Stimulated activated CD8-positive, alpha-beta memory T cell treated with anti-CD3 and anti-CD28 coated beads, Interleukin-7, amount 100 ng/mL, for 4 hours (primary cell): ENCODE measurements around the gene ZNF750.
A peak's percentile ranks its signal among the peaks of the same experiment; 100 is the strongest.

ENCODE experiments used
- DNase-seq, 2 donors: peaks; one replicate each; pipeline ENCODE4 v3.0.0-alpha.2; 2020; ENCODE audit warnings: low read depth in 2 of 2

The ZNF750 gene

DNA sequence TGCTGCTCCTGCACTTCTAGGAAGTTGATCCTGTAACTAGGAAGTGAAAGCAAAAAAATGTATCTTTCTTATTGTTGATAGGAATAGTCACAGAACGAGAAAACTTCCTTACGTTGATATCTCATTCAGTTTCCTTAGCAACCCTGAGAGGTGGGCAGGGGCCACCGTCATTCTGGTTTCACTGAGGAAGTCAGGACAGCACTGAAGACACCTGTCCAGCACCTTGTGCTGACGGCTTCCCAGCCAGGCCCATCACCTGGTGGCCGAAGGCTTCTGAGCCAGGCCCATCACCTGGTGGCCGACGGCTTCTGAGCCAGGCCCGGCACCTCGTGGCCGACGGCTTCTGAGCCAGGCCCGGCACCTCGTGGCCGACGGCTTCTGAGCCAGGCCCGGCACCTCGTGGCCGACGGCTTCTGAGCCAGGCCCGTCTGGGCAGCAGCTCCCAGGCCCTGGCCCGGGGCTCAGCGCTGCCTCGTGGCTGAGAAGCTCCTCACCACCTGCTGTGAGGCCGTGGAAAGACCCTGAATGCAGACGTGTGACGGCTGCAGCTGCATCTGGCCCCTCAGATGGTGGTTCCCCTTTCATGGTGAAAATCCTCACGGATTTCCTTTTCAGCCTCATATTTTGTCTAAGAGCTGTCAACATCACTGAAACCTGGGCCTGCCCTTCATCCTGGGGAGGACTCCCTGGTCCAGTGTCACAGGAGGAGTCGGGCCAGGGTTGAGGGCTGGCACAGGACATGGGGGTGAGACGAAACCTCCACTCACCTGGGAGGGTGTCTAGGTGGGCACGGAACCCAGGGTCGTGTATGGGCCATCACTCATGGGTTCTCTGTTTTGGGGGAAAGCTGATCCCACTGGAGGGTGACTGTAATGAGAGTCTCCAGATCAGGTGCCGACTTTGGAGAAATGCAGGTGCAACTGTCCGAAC is 33.0 kb upstream of the ZNF750 start:
- DNase-seq: no peak

DNA sequence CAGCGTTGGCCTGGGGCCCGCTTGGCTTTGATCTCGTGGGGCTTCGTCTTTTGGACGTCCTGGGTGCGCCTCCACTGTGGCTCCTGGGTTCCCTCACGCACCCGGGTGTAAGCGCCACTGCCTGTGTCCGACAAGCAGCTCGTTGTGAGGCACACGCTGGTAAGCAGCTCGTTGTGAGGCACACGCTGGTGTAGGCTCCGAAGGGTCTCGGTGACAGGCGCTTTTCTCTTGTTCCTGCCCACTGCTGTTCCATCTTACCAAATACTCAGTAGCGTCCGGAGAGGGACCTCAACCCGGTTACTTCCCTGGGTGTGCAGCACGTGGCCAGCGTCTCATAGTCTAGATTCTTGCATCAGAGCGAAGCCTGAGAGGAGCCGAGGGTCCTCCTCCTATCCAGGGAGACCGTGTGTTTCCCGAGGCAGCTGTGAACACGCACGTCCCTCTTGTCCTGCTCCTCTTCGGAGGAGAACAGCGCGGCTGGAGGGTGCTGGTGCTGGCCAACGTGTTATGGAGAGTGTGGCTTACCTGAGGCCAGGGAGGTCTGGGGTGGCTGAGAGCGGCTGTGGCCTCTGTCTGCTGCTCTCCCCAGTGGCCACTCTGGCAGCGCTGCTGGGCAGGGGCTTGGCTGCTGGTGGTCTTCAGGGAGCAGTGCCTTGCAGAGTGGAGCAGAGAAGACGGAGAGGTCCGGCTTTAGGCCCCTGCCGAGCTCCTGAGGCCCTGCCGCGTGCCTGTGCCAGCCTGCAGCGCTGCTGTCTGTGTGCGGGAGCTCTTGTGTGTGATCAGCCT is 32.1 kb upstream of the ZNF750 start:
- no peak for DNase-seq

DNA sequence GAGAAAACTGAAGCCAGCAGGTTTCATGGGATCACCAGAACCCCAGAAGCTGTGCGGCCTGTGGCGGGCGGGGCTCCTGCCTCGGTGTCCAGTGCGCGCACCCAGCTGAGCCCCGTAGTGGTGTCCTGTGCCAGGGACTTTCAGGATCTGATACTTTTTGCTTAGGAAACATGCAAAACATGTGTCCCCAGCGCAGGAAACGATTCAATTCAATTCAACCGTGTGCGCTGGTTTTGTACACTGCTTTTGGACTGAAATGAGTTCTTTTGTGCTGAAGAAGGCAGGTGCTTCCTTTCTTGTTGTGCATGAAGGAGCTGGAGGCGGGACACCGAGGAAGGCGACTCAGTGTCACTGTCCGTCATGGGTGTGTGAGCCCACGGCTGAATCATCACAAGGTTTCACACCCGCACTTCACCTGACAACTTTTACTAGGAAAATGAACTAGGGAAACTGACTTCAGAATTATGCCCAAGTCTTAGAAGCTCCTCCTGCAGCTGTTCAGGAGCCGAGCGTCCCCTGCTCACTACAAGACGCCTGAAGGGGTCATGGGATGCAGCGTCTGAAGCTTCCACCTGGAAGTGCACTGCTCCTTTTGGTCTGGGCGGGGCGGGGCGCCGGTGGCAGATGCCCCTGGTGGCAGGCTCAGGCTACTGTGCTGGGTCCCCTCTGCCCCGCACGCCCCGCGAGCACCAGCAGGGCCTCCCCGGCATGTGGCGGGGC is 31.4 kb upstream of the ZNF750 start:
- DNase-seq: no peak

DNA sequence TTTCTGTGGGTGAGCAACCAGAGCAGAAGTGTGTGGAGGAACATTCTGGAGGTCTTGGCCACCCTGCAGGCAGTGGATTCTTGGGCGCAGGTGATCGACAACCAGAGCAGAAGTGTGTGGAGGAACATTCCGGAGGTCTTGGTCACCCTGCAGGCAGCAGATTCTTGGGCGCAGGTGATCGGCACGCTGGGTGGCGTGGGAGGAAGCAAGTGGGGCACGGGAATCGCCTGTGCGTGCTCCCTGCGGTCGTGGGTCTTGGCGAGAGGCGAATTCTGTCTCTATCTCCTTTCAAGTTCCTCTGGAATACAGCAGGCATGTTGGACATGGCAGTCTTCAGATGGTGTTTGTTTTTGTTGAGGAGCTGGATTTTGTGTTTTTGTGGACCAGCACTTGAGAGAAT is 30.7 kb upstream of the ZNF750 start:
- DNase-seq: no peak

DNA sequence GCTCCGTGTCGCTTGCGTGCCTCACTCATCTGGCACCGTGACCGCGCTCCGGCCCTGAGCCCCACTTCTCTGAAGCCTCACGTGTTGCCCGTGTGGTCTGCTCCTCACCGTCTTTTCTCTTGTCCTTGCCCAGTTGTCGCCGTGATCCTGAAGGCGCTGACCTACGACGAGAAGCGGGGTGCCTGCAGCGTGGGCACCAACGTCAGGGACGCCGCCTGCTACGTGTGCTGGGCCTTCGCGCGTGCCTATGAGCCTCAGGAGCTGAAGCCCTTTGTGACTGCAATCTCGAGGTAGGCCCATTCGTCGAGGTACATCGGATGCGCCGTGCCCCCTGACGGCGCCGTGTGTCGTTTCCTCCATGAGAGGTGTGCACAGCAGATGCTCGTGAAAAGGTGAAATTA is 30.3 kb upstream of the ZNF750 start:
- DNase-seq: no peak

DNA sequence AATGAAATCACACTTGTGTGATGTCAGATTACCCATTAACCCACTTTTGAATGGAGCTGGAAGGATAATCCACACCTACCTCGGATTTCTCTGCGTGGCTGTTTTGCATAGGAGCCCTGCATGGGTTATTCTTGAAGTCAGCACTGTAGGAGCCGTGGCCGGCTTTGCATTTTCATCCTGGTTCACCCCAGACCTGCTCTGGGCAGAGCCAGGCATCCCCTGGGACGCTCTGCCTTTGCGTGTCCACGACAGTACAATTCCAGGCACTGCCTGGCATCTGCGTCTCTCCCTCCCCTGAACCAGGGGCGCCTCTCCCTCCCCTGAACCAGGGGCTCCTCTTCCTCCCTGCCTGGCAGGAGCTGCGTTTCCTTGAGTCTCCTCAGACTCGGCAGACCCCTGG is 29.7 kb upstream of the ZNF750 start:
- no peak for DNase-seq

DNA sequence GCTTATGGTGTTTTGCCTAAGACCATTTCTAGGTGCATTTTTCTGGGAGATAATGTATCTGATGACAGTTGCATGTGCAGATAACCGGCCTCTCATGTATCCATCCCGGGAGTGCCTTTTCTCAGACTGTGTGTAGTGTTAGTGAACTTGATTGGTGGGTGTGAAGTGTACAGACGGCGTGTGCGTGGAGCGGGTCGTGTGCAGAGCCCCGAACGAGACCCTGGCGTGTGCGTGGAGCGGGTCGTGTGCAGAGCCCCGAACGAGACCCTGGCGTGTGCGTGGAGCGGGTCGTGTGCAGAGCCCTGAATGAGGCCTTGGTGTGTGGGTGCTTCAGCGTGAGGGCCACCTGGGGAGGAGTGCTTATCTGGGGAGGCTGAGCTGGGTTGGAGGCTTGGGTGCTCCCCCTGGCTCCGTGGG is 28.9 kb upstream of the ZNF750 start:
- no peak for DNase-seq

DNA sequence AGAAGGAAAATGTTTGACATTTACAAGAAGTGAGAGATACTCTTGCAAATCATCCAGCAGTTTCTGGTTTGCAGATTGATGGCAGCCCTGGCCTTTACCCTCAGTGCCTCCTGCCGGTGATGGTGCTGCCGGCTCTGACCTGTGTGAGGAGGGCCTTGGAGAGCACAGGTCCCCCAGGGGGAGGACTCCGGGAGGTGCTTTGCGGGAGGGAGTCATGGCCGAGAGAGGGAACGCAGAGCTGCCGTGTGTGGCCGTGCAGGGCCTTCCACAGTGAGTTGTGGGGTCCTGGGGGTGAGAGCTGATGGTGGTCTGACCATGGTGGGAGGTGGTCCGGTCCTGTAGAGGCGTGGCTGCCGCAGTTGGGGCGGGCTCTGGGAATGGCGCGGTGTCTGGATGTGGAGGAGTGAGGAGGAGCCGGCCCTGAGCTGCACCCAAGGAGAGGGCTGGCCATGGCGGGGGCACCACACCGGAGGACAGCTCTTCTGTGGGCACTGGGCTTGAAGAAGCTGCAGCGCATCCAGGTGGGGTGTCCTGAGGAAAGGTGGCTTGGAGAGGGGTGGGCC is 28.0 kb upstream of the ZNF750 start:
- no peak for DNase-seq

DNA sequence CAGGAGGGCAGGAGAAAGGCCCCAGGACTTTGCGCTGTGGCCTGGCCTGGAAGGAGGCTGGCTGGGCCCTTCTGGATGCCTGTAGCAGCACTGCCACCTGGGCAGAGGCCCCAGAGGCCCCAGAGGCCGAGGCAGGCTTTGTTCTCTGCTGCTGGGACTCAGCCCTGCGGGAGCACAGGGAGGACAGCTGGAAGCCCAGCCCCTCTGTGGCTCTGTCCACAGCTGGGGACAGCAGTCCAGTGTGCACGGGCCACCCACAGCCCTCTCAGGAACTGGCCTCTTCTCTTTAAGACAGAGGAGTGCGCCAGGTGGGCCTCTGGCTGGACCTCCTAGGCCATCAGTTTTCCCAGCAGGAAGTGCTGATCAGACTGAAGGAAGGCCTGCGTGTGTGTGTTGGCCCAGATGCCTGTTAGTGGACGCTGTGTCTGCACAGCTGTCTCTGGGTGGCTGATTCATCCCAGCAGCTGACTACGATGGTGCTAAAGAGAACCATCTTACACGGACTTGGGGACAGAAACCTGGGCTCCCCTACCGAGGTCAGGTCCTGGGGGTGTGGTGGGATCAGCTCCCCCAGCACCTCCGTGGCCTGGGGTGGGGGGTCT is 26.9 kb upstream of the ZNF750 start:
- no peak for DNase-seq

DNA sequence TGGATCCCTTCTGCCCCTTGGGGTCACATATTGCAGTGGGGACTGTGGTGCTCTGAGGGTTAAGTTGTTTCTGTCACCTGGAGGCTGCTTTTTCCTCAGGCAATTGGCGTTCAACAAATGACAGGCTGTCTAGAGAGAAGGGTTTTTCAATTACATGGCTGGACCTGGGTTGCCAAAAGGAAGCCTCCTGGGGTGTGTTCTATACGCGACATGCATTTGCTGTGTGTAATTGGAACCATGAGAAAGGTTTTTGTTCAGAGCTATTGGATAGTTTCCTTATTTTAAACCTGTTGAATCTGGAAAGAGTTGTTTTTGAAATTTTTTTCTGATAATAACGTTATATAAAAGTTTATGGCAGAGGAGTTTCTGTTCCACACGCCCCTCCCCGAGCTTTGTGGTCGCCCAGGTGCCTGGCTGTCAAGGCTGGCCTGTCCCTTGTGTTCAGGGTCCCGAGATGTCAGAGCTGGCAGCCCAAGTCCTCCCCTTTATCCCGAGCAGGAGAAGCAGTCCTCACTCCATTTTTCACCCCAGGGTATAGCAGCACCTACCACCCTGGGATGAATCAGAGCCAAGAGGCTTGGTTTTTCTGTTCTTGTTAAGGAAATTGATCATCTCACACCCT is 26.1 kb upstream of the ZNF750 start:
- no peak for DNase-seq

DNA sequence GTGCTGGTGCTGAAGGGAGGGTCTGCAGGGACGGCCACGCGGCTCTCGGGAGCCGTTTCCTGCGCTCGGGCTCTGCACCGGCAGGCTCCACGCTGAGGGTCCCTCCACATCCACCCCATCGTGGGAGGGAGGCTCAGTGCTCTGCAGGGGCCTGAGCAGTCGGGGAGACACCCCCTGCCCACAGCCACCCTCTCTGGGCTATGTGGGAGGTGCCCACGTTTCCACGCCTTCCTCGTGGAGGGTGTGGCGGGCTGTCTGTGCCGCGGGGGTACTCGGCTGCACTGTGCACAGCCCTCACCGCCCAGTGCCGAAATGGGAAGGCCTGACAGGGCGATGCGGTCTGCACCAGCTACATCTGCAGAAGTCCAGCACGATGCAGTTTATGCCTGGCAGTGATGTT is 25.5 kb upstream of the ZNF750 start:
- no peak for DNase-seq

DNA sequence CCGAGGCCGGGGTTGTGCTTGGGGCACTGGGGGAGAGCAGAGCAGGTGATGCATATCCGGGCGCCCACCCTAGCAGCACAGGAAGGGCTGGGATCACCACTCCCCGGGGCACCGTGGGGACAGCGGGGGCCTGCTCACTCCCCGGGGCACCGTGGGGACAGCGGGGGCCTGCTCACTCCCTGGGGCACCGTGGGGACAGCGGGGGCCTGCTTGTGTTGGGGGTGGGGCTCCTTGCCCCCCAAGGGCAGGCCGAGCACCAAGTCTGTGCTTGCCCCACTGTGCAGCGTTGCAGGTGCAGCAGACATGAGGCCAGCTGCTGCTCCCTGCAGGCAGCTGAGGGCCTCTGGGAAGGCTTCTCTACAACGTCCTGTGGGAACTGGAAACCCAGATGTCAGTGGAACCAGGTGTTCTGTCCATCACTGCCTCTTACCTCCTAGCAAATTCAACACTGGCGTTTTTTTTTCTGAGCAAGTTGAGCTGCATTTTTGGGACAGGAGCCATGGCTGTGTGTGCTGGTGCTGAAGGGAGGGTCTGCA is 25.0 kb upstream of the ZNF750 start:
- DNase-seq: no peak

DNA sequence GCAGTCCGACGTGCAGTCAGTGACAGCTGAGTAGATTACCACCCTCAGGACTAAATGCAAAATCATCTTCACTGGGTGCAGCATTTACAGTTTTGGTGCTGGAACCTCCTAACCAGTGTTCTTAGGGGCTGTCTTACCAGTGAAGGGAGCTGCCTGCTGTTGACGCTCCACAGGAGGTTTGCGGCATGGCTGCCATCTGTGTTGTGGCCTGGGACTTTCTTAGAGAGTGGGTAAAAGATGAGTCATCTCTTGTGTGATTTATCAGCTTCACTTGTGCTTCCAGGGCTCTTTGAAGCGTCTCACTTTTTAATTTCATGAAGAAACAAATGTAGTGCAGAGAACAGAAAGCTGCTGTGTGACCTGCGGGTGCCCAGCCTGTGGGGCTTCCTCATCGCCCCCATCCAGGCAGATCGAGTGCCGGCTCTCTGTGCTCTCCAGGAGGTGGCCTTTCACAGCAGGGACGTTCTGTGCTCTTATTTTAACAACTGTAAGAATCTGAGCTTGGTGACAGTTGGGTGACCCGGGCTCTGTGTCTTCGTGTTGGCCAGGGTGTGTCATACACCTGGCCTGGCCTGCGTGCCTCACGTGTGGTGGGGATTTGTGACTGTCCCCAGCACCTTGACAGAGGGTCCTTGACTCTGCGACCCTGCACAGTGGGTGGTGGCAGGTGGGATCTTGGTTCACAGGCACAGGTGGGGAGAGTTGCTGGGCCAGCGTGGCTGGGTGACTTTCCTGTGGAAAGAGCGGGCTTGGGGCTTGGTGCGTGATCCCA is 24.3 kb upstream of the ZNF750 start:
- DNase-seq: peak; percentile 81 to 86

DNA sequence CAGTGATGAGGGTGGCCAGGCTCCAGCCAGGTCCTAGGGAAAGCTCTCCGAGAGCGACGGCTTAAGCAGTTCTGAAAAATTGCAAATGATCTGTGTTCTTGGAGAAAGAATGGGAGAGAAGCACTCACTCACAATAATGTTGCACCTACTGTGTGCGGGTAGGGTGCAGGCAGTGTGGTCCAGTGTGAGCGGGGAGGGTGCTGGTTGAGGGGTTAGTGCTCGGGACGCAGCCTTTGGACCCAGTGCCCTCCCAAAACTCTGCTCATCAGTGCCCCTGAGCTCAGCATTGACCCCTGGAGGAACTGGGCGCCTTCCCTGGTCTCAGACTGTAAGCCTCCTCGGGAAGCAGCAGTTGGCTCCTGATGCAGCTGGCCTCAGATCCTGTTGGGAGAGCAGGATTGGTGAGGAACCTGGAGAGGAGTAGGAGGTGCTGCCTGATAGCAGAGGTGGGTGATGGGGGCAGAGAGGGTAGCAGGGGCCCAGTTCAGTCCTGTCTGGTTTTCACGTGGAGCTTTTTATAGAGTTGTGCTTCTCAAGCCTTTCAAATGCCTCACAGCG is 23.6 kb upstream of the ZNF750 start:
- DNase-seq: no peak

DNA sequence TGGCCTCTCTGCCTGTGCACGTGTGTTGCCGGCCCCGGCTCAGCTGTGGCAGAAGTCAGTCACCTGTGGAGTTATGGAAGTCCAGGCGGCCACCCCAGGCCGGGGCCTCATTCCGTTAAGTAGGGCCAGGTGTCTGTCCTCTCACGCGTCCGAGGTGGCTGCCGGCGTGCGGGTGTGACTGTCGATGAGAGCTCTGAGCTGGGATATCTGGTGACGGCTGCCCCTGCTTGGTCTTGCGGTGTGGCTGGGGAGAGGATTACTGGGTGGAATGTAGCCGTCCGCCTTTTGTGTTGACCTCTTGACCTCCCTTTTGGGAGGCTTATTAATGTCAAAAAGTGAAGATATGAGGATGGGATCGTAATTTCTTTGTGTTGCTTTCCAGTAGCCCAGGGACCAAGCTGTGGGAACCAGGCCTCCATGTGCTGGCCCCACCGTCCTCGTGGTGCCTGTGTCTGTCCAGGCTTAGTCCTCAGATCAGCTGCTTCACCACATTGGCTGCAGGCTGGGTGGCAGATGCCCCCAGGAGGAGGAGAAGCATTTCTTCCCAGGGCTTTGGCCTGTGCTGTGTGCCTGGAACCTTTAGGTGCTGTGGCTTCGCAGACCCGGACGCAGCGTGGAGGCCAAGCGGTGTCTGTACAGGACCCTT is 23.0 kb upstream of the ZNF750 start:
- no peak for DNase-seq

DNA sequence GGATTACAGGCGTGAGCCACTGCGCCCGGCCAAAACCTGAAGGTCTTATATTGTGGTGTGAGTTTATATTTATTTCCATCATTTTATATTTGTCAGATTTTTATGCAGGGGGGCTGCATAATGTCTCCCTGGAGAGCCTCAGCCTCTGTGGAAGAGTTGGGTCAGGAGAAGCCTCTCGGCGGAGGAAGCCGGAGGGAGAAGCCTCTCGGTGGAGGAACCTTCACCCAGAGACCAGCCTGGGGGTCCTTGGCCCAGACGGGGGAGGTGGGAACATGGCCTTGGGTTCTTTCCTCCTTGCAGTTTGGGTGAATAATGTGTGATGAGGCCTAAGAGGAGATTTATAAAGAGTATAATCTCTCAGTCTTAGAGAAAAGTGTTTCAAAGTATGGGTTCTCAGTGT is 22.4 kb upstream of the ZNF750 start:
- DNase-seq: no peak

DNA sequence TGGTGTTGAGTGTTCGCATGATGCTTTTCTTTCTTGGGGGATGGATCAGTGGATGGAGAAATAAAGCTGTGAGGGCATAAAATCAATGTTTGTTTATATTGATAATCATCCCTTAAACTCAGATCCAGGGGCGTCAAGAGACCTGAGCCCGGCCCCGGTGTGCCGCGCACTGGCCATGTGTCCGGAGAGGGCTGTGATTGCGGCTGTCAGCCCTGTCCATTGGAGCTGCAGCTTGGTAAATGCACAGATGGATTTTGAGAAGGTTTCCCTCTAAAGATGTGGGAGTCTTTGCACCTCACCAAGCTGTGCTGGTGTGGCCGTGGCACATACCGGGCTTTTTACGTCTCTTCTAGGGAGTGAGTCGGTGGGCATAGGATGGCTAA is 21.6 kb upstream of the ZNF750 start:
- no peak for DNase-seq

DNA sequence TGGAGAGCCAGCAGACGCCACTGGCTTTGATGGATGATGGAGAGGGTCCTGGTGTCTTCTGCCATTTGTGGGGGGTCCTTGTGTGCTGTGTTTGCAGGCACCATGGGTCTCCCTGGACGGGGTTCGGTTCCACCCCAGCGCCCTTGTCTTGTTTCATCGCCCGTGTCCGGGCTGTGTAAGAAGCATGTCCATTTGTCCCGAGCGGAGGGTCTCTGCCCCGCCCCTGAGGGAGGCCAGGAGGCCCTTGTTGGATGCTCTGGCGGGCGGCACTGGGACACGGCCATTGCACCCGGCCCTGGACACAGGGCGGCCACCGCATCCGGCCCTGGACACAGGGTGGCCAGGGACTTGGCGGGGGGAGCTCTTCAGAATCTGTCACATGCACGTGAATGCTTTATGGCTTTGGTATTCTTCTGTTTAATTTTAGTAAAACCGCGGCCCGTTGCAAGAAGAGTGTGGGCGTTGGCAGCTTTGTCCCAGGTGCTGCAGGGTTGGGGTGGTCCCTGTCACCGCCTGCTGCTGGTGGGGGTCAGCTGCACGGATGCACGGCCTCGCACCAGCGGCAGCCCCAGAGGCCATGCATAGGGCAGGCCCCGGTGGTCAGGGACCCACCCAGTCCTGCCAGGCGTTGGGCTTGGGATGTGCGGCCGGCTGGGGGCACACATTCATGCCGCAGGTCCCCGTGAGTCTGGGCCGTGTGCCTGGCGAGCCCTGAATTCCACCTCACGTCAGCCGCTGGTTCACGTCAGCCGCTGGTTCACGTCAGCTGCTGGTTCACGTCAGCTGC is 21.0 kb upstream of the ZNF750 start:
- no peak for DNase-seq
